ENCODE data around the gene SNTG2.

The SNTG2 gene

DNA sequence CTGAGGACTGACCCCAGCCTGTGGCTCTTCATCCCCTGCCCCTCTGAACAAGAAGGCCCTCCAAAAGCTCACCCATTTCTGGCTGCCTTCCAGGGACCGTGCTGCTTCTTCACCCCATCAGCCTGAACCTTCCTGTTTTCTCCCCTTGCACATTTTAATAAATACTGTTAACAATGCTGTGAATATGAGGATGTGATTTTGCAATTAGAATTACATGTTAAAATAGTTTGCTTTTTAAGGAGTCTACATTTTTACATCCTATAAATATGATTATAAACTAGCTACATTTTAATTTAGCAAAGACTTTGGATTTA lies 4.0 kb downstream of the SNTG2 start:
- no peak for DNase-seq

DNA sequence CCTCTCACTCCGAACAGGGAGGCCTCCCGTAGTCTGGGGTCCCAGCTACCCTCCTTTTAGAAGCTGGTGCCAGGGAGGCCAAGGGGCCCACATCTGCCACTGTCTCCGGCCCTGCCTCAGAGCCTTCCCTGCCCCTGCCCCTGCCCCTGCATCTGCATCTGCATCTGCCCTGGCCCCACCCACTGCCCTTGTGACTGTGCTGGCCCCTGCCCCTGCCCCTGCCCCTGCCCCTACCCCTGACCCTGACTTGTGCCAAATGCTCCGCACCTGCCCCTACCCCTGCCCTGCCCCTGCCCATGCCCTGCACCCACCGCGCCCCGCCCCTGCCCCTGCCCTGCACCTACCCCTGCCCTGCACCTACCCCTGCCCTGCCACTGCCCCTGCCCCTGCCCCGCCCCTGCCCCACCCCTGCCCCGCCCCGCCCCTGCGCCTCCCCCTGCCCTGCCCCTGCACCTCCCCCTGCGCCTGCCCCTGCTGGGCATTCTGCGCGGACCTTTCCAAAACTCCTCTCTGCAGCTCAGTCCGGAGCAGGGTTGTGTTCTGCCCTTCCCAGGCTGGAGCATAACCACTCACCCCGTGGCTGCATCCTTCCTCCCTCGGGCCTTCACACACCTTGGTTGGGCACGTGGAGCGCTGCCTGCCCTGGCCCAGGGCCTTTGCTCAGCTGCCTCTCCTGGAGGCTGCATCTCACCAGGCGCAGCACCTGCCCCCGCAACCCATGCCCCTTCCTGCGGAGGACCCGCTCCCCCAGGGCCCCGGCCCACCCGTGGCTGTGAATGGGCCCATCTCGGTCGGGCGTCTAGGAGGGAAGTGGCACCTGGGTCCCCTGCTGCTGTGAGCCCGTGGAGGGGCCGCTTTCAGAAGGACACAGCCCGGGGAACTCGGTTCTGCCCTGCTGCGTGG lies 5.4 kb downstream of the SNTG2 start:
- no peak for DNase-seq

DNA sequence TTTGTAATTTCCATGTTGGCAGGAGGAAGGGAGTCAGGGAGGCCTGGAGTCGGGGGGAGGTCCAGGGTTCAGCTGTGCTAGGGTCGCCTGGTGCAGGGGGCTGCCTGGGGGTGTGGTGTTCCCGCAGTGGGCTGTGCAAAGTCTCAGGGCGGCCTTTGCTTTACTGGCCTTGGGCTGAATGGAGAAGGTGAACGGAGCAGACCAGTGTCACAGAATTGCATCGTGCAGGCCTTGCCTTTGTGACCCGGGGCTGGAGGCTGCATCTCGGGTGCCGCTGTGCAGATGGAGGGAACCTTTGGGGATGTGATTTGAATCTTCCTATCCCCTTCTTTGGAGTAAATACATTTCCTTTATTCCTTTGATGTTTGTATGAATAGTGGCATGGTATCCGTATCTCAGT lies 8.8 kb downstream of the SNTG2 start:
- DNase-seq = no peak

GRCh38 chr2:960061-960736 lies 9.6 kb downstream of the SNTG2 start:
- DNase-seq = no peak

GRCh38 chr2:961786-962185 lies 11.1 kb downstream of the SNTG2 start:
- DNase-seq = no peak

- no peak for DNase-seq
Measured at GRCh38 chr2:963876-964275, 13.2 kb downstream of the SNTG2 start.

DNA sequence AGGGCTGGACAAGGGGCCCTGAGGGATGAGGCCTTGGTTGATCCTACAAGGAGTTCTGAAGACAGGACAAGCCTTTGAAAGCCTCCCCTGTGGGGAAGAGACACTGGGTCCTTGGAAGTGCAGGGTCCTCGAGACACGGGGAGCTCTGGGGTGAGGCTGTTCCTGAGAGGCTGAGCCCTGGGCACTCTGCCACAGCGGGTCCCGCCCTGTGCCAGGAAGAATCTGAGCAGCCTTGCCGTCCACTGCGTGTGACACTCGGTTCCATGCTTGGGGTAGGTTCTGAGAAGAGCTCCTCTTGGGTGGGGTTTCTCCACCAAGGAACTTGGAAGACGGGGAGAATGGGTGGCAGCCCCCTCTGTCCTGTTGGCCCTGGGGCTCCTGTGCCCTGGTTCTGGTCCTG lies 13.9 kb downstream of the SNTG2 start:
- no peak for DNase-seq

DNA sequence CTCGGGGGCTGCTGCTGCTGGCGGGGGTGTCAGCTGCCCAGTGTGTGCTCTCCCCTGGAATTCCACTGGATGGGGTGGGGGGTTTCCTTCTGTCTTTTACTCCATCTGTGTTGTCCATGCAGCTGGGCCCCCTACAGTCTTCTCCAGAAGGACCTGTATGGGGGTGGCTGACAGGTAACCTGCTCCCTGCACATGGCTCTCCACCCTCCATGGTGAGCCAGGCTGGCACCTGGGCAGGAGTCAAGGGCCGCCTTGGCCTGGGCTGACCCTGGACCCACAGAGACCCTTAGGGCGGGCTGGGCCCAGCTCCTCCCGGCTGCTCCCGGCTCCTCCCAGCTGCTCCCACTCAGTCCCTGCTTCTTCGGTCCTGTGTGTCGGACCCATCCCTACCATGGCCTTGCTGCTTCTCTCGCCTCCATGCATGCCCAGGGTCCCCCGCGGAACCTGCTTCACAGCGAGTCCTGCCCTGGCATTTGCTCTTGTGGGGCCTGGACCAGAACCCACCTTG lies 15.0 kb downstream of the SNTG2 start:
- no peak for DNase-seq

GRCh38 chr2:973129-973528 lies 22.5 kb downstream of the SNTG2 start:
- no peak for DNase-seq

DNA sequence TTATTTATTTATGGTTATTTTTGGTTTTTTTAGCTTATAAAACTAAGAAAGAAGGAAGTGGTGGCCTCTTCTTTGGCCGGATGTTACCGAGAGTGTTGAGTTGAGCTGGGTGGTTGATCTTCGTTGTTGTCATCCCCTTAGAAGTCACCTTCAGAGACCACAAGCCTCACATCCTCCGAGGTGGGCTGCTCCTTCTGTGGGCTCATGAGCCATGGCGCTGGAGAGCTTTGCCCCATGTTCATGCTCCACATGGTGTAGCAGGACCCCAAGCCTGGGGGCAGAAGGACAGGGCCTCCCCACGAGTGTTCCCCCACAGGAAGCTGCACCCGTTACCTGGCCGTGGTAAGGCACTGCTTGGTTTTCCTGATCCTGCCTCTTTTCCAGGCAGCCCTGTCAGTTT lies 23.4 kb downstream of the SNTG2 start:
- DNase-seq = peak; percentile 27

DNA sequence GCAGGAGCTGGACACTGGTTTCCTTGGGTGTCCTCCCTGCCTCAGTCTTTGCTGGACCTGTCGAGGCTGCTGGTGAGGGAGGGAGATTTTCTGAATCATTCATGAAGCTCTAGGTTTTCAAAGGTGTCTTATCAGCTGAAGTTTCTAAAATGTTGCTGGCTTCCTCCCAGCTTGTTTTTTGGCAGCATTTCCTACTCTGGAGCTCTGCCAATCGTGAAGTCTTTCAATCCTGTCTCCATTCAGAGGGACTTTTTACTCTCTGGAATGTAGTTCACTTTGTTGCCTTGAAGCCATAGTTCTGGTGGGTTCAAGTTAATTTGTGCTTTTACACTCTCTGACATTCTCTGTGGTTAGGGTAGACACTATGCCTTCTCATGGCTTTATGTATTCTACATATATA lies 23.9 kb downstream of the SNTG2 start:
- DNase-seq = no peak

- DNase-seq = no peak
Measured at GRCh38 chr2:975095-975494, 24.4 kb downstream of the SNTG2 start.

DNA sequence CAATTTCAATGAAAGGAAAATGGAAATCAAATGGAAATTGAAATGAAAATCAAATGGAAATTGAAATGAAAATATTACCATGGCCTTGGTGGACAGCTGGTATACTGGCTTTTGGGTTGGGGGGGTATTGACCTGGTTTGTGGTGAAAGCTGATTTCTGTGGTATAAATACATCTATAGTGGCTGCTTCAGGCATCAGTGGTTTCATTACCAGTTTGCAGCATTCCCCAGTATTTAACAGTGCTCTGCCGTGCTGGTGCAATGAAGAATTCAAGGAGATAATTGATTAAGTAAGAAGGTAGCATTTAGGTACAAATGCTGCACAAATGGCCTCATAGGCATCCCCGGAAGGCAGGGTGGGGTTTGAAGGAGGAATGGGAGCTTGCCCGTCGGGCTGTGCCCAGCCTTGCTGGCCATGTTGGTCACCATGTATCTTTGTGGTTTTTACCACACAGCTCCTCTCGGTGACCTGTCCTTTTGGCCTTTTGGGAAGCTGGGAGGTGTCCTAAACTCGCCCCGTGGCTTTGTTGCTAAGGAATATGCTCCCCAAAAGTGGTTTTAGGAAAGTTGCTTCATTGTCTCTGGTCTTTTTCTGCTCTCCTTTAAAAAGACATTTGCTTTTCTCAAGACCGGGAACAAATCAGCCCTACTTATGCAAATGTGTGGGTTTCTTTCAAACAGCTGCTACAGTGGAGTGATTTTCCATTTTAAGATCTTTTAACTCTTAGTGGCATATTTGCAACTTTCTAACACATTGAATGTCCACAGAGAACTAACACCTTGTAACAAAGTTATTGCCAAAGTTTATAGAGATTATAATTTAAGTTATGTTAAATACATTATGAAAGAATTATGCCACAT lies 28.6 kb downstream of the SNTG2 start:
- DNase-seq = no peak

DNA sequence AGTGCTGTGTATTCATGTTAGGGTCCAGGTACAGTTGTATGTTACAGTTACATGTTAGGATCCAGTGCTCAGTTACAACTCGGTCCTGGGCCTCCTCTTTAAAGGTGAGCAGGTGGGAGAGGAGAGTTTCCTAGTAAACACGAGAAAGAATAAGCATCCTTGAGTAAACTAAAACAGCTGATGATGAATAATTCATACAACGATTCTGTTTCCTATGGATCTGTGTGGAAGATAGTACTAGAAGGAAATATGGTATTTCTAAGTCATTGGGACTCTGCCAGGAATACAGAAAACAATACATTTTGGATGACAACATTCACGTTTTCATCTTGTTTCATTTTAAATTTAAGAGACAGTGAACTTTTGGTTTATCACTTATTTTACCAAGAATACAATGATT lies 29.5 kb downstream of the SNTG2 start:
- DNase-seq = no peak

- no peak for DNase-seq
Measured at GRCh38 chr2:981258-981657, 30.6 kb downstream of the SNTG2 start.

- DNase-seq = no peak
Measured at GRCh38 chr2:981759-982158, 31.1 kb downstream of the SNTG2 start.

DNA sequence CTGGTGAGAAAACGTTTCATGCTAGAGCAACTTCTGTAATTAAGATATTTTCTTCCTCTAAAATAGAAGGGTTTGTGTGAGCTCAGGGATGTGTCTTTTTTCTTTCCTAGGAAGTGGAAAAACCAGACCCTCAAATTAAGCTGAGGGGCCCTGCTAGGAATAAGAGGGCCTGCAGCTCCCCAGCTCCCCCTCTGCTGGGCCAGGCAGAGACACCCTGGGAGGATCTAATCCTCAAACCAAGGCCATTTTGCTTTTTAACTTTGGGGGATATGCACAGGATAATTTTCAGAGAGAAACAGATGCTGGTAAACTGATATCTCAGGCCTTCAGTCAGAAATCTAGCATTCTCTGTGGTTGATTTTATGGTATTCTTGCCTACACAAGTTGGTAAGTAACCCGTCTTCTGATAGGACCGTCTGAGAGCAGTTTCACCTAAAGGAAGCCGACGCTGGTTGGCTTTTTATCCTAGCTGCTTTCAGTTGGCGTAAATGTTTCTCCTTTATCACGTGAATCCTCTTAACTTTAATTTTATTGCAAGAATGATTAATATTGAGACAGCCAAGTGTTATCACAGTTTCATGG lies 34.8 kb downstream of the SNTG2 start:
- no peak for DNase-seq

DNA sequence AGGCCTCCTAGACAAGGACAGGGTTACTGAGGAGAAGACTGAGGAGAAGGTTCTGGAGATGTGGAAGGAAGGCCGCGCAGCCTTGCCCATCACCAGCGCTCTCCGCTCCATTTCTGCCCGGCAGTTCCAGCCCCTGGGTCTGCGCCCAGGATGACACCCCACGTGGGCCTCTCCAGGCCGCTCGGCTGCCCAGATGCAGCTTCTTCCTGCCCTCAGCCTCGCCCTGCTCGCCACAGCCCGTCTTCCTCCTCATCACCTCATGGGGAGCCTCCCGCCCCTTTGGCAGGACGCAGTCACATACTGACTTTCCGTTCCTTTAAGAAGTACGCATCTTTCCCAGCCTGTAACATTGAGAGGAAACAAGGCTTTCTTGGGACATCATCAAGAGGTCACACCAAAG lies 37.1 kb downstream of the SNTG2 start:
- DNase-seq = no peak

GRCh38 chr2:989781-990467 lies 39.3 kb downstream of the SNTG2 start:
- no peak for DNase-seq

DNA sequence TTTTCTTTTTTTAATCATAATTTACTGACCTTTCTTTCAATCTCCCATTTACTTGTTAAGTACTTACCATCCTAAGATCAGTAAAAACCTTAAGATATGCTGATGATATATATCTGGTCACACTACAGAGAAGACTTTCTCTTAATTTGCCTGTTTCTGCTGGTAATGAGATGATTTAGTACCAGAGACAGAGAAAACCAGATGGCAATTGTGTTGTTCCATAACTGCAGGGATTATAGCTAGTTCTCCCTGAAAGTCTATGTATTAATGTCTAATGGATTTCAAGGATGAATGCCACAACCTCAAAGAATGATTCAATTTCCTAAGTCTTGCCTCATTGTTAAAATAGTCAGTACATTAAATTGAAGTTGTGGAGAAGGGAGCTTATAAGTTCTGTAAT lies 40.3 kb downstream of the SNTG2 start:
- DNase-seq = no peak

DNA sequence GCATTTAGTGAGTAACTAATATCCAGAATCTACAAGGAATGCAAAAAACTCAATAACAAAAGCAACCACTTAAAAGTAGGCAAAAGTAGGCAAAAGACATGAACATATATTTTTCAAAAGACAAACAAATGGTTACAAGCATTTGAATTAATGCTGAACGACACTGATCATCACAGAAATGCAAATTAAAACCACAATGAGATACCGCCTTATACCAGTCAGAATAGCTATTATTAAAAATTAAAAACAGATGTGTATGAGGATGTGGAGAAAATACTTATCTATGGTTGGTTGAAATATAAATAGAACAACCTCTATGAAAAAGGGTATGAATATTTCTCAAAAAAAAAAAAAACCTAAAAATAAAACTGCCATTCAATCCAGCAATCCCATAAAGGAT lies 51.7 kb downstream of the SNTG2 start:
- no peak for DNase-seq

- DNase-seq = no peak
Measured at GRCh38 chr2:1004398-1004797, 53.7 kb downstream of the SNTG2 start.
